Left ventricle myocardium superior (tissue), 1 donor: Measurements from ENCODE around the gene FHIT. TPM values are rescaled to one million over a fixed set of nuclear protein-coding genes. Genes with fewer than 3 reads are reported as not detected.

Experiments
- ATAC-seq: fragments of 200-7000 bp; cut with Tn5 transposase; one replicate; pipeline ENCODE4 v1.9.1; 2020; ENCODE audit warnings: mild to moderate bottlenecking, moderate library complexity
- DNase-seq: peaks from one replicate; pipeline ENCODE4 v3.0.0-alpha.2; 2020
- intact Hi-C: fragments of 100-400 bp; cut with micrococcal nuclease; formaldehyde crosslinking; loops from one replicate; pipeline ENCODE4 v1.11.0; 2022
- total RNA-seq: library from RNA; stranded (reverse); fragmentation: NEBNext Ultra II Directional; extraction: Animal tissue kit (Norgen Biotek cat#: 25700); gene quantifications from one replicate; pipeline ENCODE4 v1.2.1, GENCODE V29; 2021
- donor health status: DM: no; HTN: yes; CAD: no; lungs with severe emphysema.

Gene FHIT
- total RNA-seq, 1 donor from 2014 or later = 18.2 TPM

DNA sequence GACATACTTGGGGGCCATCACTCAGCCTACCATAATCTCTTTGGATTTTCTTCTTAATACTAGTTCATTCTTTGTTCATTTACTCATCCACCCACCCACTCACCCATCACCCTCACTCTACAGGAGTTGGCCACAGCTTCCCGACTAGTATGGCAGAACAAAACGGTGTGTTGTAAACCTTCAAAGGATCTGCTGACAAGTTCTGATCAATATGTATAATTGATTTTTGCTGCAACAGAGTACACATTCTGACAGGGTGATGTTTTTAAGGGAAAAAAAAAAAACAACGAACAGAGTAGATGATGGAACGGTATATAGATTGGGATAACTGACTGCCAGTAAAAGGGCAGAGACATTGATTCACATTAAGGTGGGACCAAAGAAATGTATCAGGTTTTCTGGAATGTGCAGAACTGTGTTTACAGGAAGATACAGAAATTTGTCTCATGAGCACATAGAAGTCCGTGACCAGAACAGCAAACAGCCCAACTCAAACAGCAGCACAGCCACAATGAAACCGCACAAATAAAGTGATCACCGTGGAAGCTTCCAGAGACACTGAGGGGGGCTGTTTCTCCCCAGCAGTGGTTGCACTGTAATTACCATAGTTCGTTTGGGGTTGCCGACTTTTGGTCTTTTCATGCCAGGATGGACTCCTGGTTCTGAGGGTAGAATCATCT lies 931.9 kb downstream of the FHIT start:
- ATAC-seq (no peak), DNase-seq (no peak)
- intact Hi-C loops = no loop called here

DNA sequence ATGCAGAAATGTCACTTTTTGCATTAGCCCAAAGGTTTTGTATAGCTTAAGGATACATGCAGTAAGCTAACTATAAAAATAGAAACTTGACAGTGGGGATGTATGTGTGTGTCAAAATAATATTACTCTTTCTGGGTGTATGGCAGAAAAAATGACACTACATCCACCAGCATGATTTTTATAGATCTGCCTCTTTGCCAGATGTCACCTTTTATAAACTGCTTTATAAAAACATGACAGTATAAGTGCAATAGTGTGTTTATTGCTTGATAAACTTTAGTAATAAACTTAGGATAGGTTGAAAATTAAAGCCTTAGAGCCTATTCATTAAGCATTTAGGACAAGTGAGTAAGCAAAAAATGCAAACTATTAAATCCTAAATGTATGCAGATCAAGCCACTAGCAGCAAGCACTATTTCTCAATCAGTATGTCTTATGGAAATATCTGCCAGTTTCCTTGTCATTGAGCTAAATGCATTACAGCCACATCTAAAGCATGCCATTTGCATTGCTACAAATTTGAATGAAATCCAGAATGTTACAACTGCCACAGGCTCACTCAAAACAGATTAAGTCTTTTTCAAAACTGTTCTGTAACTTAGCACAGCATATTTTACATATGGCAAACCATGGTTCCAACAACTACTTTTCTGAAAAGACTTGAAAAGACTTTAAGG lies 935.0 kb downstream of the FHIT start:
- DNase-seq = no peak
- no peak for ATAC-seq
- intact Hi-C loops = no loop called here

DNA sequence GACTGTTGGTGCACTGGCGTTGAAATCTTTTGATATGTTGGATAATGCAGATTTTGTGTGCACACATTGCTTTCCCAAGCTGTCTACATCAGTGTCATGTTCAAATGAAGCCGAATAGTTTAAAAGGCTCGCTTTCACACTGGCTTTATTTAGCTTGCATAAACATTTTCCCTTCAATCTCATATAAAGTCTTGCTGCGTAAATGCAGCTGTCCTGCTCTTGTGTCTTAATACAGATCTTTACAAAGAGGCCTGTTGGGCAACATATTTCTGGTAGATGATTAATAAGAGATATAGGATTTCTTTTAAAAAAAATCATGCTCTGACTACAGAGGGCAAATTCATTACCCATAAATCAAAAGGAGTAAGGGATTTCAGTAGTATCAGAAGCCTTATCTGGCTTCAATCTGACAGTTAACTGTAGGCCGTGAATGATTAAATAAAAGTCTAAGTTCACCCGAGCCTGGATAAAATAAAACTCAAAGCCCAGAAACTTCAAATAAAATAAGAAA lies 937.2 kb downstream of the FHIT start:
- ATAC-seq (no peak), DNase-seq (no peak)
- intact Hi-C loops = no loop called here

DNA sequence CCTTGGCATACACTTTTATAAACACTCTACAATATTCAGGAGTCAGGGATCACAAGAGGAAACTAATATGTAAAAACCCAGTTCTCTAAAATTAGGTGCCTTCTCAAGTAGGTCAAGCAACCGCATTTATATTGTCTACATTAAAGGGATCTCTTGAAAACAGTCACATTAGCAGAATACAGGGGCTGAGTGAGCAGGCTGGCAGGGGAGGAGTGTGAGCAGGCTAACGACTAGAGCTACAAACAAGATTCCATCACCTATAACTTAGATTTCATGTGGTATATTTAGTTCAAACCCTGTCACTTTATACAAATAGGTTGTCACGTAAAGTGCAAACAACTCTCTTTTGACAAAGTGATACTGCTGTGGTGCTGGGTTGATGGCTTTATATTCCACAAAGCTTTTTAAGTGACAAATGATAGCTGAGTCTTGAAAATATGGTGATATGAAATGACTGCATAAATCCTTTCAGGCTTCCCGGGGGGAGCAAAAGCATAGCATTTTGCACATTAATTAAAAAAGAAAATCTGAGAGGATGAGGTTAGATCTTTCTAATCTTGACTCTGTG lies 937.9 kb downstream of the FHIT start:
- ATAC-seq = no peak
- intact Hi-C loops = no loop called here
- DNase-seq = no peak

DNA sequence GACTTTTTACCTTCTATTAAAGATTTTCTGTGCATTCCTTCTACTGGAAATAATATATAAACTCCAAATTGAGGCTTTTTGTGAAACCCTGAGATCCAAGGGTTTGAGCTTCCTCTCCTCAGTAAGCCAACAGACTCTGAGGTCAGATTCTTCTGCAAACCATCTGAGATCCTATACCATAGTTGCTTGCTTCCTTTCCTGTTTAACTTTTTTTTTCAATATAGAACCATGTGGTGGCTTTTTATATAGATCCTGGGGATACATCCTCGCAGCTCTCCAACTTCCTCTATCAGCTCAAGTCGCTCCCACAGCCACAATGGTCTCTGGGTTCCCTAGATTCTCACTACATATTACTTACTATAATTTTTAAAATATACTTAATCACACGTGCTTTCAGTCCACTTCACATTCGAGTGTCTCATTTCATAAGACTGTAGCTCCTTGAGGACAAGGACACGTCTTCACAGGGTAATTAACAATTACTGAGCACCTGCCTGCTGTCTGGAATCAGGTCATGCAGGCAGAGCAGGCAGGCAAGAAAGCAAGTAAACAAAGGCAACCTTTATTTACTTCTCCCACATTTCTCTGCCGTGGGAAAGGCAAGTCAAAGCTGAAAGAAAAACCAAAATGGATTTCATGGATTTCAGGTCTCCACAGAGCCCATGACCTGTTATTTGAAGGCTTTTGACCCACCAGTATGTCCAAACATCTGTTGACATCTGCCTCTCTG lies 941.5 kb downstream of the FHIT start:
- intact Hi-C loops = no loop called here
- no peak for ATAC-seq

DNA sequence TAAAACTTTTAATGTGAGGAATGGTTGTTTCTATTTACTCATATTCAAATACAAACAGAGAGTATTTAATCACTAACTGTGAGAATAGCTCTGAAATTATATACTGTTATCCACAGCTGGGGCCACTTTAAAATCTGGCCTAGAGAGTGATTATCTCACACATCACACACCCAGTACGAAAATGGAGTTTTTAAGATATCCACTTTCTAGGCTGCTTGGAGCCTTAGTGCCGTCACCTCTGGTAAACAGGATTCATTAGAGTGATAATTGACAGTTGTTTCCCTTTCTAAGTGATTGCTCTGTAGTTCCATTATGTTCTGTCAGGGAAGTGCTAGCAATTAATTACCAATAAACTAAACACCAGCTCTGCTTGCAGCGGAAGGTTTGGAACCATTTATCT lies 942.4 kb downstream of the FHIT start:
- no peak for ATAC-seq
- no peak for DNase-seq
- intact Hi-C loops = no loop called here

More for the DNA sequence above, 941.5 kb downstream of the FHIT start:
- DNase-seq = no peak

DNA sequence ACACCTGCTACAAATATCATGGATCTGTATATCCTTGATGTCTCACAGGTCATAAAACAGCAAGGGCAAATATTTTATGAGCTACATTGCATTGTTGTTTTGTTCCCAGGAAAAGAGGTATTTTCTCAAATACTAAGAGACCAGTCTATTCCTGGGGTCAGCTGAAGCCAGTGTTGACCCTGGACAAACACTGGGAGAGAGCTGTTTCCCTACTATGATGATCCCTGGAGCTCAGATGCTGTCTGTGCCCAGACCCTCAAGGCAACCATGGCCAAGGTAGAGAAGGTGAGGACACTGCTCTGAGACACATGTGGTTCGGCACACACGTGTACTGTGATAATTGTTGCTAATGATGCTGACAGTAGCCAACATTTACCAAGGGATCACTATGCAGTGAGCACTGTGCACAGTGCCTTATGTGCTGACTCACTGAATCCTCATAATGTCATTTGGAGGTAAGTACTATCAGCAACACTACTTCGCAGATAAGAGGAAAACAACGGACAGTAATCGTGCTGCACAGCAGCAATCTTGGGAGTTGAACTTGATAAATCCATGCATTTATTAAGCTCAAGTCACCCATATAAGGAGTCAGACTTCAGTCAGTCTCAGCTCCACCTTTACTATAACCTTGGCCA lies 943.6 kb downstream of the FHIT start:
- ATAC-seq (no peak), DNase-seq (no peak)
- intact Hi-C loops = no loop called here

DNA sequence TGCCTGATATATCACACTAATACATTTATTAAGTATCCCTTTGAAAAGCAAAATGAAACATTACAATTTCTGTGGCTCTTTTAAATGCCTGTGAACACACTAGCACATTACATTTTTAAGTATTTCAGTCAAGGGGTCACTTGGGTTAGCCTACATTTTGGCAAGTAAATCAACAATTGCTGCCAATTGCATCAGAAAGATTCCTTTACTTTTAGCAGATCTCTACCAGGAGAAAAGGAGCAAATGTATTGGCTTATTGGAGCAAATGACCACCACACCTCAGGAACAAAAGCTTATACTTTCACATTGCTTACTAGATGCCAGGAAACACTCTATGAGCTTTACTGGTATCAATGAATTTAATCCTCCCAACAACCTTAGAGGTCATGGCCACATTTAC lies 947.1 kb downstream of the FHIT start:
- DNase-seq = no peak
- intact Hi-C loops = no loop called here
- ATAC-seq = no peak

DNA sequence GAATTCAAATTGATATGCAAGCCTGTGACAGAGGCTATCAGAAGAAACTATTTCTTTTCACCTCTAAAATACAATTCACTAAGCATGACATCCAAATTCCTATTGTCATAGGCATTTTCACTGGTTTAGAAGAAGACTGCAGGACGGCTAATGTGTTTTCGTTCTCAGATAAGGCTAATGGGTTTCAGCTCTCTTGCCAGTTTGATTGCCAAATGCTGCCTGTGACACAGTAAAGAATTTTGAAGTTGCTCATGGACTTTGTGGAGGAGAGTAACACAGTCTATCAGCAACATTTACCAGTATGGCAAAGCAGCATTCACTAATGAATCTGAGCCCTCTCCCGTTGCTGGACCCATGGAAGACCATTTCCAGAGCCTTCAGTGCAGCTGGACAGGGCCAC lies 948.1 kb downstream of the FHIT start:
- intact Hi-C loops = no loop called here
- ATAC-seq = peak; percentile 31
- no peak for DNase-seq

DNA sequence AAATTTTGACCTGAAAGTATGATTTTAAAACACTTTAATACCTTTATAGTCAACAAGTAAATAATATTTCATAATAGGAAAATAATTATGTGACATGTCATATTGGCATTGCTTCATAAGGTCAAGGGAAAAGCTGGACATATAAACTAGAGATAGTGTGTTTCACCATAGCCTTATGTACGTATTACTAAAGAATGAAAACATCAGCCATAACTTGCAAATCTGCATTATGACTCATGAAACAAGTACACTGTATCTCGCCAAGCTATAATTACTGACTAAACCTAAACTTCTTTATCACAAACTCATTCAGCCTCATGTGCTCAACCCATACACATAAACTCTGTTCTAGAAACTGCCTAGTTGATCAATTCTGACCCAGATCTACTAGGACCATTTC lies 950.1 kb downstream of the FHIT start:
- ATAC-seq (no peak), DNase-seq (no peak)
- intact Hi-C loops = no loop called here

DNA sequence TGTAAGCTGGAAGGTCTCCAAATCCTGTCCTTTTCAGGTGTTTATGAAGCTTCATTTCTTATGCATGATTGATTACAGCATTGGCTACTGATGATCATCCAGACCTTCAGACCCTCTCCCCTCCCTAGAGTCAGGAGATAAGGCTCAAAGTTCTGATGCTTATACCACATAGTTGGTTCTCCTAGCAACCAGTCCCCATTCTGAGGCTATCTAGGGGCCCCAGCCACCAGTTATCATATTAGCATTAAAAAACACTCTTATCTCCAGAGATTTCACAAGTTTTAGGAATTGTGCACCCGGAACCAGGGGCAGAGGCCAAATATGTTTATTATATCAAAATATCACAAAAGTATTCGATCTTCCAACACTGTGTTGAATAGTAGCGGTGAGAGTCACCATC lies 953.1 kb downstream of the FHIT start:
- no peak for DNase-seq
- ATAC-seq = no peak
- intact Hi-C loops = no loop called here

DNA sequence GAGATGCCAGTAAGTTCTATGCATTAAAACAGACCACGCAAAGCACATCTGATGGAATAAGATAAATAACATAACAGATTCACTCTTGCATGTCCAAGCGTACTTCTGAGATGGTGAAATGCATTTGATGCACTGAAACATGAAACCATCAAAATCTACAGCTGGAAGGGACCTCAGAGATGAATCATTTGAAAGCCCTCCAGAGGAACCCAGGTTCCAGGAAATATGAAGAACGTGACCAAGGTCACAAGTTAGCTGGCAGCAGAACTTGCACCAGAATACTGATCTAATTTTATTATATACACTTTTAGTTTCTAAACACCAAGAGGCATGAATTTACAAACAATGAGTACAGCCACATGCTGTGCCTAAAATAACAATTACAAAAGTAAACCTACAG lies 957.1 kb downstream of the FHIT start:
- intact Hi-C loops = no loop called here
- peak; percentile 30 for ATAC-seq
- no peak for DNase-seq

DNA sequence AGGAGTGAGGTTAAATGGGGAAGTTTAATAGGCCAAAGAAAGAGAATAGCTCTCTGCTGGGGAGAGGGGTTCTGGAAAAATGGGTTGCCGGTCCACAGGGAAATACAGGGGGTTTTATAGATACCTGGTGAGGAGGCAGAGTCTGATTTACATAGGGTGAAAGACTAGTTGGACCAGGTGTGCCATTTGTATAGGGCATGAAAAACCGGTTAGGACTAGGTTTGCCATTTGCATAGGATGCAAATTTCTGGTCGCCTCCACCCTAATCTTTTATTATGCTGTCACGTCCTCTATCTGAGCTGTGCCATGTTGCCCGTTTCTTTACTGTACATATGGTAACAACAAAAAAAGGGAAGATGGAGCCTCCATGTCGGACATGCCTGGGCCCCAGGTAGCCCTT lies 960.1 kb downstream of the FHIT start:
- DNase-seq = no peak
- ATAC-seq = no peak
- intact Hi-C loops = no loop called here

DNA sequence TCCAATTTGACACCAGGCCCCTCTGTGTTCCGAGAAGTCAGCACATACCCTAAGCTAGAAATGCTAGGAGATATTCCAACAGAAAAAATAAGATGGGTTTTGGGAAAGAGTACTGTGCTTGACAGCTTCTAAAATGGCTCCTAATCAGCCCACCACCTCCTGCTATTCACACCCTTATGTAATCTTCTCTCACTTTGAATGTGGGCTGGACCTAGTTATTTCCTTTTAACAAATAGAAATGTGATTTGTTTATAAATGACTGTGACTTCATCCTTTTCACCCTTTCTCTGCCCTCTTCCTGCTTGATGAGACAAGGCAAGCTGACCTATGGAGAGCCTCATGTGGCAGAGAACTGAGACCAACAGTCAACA lies 961.1 kb downstream of the FHIT start:
- no peak for DNase-seq
- intact Hi-C loops = no loop called here

DNA sequence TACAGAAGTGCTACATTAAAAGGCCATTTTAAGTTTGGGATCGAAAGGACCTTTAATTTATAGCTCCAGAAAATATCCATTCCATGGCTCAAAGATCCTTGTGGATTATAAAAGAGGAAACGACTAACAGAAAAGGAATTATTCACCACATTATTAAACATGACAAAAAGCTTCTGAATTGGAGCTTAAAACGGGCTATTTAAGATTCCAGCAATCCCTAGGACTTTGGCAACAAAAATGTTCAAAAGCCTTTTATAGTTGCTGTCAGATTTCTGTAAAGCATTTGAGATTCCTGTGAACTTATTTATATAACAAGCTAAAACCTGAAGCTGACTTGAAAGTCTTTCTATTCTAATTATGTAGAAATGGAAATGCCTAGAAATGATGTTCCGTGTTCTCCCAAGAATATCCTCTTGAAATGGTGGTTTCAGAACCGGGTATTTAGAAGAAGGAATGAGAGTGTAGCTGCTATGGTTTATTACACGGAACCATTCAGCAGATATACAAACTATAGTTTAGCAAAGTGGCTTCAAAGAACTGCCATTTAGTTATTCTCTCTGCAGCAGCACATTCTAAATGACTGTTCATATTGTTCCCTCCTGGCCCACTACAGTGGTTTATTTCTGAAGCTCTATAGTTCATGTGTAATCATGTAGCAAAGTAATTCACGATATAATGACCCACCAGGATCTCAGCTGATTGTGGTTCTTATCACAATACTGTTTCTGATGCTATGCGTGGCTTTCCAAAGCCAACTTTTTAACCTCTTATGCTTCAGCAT lies 961.7 kb downstream of the FHIT start:
- ATAC-seq = no peak
- intact Hi-C loops = no loop called here
- DNase-seq = no peak

More for the DNA sequence above, 961.1 kb downstream of the FHIT start:
- no peak for ATAC-seq

DNA sequence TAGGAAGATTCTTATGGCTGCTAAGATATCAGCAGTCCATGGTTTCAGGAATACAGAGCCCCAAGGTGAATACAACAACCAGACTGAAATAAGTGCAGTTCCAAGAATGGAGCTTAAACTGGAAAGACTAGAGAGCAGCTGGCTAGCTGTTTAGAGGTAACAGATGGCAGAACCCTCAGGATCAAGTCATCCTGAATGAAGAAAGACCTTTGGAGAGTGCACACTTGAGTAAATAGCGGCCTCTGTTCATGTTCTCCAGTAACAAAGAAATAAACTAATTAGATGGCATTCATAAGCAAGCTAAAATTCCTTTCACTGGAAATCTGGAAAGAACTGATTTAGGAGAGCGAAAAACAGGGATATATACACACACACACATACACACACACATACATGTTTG lies 968.4 kb downstream of the FHIT start:
- intact Hi-C loops = no loop called here
- DNase-seq = no peak

DNA sequence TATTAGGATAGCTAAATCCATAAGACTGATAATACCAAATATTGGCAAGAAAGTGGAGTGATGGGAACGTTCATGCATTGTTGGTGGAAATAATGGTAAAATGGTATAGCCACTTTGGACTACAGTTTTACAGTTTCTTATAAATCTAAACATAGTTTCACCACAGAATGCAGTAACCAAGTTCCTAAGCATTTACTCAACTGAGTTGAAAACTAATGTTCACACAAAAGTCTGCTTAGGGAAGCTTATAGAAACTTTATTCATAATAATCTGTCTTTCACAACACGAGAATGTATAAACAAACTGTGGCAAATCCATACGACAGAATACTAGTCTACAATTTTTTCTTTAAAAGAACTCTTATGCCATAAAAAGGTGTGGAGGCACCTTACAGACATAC lies 969.3 kb downstream of the FHIT start:
- ATAC-seq (no peak), DNase-seq (no peak)
- intact Hi-C loops = no loop called here

More for the DNA sequence above, 968.4 kb downstream of the FHIT start:
- ATAC-seq = no peak

DNA sequence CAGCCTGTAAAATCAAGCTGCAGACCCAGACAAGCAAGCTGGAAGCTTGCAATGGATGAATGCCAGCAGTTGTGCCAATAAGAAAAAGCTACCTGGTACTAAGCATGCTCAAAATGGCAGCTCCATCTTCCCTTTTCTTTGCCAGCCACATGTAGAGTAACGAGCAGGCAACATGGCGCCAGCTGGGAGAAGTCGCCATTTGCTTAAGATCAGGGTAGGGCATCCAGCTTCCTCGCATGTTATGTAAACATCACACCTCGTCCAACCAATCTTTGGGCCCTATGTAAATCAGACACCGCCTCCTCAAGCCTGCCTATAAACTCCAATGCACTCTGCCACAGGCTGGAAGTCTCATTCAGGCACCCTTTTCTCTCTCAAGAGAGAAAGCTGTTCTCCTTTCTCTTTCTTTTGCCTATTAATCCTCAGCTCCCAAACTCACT lies 973.9 kb downstream of the FHIT start:
- ATAC-seq (no peak), DNase-seq (no peak)
- intact Hi-C loops = no loop called here

DNA sequence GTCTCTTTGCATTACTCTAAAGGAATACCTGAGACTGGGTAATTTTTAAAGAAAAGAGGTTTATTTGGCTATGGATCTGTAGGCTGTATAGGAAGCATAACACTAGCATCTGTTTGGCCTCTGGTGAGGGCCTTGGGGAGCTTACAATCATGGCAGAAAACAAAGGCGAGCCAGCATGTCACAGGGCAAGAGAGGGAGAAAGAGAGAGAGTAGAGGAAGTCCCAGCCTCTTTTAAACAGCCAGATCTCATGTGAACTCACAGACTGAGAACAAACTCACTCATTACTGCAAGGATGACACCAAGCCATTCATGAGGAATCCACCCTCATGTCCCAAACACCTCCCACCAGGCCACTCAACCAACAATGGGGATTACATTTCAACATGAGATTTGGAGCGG lies 974.6 kb downstream of the FHIT start:
- intact Hi-C loops = no loop called here
- DNase-seq (no peak), ATAC-seq (no peak)
